ENCODE measurements around the gene PARD3.
"Not testable (repeated sequence)": the region's sequence is repeated elsewhere in the genome, so short reads cannot be mapped to it uniquely, and the experiment has no call there.

The PARD3 gene

DNA sequence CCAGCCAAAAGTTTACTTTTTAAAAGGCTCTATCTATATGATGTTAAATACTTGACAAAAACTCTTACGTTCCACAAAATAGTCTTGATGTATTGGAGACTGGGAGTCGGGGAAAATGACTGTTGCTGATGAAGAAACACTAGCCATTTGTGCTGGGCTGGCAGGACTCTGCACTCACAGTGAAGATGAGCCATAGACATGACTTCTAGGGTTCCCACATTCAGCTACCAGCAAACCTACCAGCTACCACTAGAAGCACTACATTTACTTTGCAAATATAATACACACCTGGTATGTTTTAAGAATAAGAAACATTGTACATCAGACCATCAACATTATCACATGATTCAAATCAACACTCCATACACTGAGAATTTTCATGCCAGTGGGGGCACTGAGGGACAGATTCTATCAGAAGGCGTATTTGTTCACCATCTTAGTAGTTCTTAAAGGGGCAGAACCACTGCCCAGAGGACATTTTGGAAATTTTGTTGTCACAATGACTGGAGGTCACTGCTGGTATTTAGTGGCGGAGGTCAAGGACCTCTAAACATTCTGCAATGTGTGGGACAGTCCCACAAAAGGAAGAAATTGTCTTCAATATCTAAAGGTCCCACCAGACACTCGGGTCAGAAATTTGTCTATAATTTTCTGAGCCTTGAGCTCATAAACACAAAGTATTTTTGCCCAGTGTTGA, 52.3 kb downstream of the PARD3 start:
- DNase-seq, result no peak

DNA sequence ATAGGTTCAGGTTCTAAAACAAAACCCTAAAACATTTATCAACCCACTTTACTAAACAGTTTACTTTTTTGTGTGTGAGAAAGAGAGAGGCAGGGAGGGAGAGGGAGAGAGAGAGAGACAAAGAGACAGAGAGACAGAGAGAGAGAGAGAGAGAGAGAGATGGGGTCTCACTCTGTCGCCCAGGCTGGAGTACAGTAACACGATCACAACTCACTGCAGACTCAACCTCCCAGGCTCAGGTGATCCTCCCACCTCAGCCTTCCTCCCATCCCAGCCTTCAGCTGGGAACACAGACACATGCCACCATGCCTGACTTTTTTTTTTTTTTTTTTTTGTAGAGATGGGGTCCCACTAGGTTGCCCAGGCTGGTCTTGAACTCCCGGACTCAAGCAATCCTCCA, 52.9 kb downstream of the PARD3 start:
- DNase-seq, result no peak

DNA sequence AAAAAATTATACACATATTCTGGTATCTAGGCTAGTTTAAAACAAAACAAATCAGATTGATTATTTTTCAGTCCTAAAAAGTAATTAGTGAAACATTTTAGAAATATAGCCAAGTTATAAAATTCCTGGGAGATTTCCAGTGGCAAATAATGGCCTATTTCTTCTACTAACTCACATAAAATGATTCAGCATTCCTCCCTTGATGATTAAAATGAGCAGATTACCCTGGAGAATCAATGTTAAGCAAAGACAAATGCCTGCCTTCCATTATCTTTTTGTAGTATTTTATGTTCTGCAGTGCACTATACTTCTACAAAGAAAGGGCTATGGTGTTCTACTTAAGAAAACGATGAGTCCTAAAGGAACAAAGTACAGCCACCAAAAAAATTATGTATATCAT, 53.6 kb downstream of the PARD3 start:
- DNase-seq, result no peak

DNA sequence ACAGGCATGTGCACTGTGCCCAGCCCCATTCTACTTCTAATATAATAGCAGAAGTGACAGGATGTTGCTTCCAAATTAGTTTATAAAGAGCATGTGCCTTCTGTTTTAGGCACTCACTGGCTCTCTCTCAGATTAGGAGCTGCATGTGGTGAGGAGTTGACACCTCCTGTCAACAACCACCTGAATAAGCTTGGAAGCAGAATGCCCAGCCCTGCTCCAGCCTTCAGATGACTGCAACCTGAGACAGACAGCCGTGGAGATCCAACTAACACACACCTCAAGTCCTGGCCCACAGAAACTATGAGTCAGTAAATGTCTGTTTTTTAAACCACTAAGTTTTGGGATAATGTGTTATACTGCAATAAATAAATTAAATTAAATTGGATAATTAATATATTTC, 54.5 kb downstream of the PARD3 start:
- no peak for DNase-seq

DNA sequence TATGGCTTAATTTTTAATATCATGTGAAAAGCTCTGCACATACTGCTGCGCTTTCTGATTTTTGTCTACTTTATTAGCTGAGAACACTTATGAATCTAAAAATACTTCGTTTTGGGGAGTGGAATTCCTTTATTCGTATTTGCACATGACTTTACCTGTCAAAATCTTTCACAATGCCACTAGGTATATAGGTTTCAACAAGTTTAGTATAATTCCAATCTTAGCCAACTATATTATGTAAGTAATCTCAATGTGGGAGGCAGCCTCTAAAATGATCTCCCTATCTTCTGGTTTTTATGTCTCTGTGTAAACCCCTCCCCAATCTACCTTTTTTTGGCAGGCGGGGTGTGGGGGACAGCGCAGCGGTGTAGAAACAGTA, 55.3 kb downstream of the PARD3 start:
- DNase-seq, result no peak

DNA sequence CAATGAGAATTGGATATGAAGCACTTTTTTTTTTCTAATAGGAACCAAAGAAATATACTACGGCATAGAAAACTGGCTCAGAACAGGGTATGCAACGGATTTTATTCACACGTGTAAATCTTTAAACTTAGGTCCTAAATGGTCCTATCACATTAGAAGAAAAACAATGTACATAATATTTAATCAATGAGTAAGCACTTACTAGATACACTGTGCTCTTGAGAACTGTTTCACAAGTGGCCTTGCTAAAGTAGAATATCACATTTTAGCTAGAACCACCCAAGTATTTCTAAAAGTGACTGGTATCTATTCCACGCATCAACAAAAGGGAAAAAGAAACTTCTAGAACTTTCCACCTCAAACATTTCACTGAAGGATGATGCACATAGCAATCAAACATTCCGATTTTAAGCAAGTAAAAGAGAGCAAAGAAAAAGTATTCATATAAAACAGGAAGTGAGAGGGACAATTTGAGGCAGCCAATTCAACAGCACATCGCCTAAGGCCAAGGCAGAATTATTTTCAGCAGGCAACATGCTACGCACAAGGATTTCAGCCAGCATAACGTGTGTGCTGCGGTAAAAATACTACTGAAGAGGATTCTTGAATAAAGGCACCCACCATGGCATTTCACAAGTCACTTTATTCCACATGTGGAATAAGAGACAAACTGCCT, 55.8 kb downstream of the PARD3 start:
- DNase-seq, result no peak

DNA sequence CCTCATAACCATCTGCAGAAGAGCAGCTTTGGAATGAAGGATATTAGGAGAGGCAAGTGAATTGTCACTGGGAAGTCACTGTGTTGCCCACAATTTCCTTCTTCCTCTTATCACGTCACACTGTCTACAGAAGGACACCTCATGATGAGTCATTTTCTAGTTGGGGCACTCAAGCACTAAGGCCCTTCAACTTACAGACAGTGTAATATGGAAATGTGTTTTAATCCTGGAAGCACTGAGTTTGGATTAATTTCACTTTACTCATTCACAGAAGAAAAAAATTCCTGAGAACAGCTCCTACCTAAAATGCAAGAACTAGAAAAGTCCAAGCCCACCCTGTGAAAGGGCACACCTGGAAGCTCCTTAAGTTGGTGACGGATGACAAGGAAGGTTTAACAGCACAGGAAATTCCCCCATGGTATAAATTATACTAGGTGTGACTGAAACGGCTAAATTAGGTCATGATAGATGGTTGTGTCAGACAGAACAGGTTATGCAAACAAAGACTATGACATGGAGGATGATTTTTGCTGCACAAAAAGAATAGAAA, 56.6 kb downstream of the PARD3 start:
- DNase-seq, result no peak

DNA sequence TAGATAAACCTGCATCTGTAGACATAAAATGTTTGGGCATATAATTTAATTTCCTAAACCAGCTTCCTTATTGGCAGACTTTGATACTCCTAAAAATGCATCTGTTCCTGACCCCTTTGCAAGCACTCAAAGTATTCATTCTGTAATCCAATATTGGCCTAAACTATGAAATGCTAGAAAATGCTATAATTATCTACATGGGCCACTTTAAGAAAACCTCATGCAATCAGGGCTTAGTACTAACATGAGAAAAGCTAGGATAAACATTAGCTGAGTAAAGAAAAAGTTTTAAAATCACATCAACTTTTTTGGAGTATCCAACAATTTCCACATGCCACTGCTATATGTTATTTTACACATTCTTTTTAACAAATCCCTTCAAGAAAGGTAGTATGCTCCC, 57.2 kb downstream of the PARD3 start:
- DNase-seq, result no peak

DNA sequence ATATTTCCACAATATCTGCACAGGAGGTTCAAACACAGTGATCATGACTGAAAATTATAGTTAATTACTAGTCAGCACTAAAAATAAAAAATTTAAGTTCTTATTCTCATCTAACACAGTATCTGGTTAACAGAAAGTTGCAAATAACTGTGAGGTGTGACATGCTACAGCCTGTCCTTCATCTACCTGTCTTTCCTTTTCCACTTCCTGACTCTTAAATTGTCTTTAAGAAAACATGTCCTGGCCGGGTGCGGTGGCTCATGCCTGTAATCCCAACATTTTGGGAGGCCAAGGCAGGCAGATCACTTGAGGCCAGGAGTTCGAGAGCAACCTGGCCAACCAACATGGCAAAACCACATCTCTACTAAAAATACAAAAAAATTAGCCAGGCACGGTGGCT, 57.9 kb downstream of the PARD3 start:
- DNase-seq, result not testable (repeated sequence)

DNA sequence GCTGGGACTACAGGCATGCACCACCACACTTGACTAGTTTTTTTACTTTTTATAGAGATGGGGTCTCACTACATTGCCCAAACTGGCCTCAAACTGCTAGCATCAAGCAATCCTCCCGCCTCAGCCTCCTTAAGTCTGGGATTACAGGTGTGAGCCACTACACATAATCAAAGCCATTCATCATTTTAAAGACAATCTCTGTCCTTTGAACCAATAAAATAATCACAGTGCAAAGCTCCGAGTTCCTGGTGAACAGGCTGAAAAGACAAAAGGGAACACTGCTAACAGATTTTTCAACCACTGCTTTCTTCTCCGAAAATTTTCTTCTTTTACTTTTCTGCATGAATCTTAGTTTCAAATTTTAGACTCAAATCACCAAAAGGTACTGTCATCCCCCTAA, 58.5 kb downstream of the PARD3 start:
- DNase-seq, result no peak

DNA sequence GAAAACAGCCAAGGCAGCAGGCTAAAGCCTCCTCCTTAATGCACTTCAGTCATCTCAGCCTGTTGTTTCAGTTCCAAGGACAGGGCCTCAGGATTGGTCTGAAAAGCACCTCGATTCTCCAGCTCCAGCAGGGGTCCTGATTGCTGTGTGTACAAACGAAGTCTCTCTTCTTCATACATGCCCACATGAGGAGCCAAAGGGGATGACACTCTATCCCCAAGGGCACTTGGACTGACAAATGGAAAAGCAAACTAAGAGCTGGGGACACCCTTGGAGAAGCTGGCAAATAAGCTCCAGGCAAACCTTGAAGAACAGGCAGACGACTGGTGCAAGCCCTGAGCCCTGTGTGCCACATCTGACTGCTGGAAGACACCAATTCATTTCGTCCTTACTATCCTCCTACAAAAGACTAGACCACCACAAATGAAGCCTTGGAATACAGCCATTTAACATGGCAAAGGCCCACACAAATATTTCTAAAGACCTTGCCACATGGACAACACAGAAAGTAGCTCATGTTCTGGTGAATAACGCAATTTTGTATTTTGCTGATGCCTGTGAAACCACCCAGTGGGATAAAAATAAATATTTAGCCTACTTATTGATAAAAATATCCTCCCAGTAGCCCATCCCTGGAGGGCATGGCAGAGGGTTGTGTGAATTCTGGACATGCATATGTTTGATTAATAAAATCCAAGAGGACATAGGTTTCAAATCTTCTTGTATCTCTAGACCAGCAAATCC, 61.9 kb downstream of the PARD3 start:
- no peak for DNase-seq

DNA sequence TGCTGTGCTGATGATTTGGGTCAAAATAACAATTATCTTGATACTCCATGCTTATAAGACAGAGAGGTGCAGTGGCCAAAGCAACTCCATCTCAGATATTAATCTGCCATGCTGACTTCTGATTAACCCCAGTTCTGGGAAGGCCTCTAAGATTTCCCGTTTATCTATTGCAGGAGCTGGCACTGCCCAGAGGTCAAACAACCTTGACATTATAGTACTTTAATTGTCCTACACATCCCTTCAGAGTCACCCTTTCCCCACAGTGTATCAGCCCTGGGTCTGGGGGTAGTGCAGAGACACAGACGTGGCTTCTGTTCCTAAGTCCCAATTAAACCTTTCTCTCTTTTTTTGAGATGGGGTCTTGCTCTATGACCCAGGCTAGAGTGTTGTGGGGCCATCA, 63.8 kb downstream of the PARD3 start:
- no peak for DNase-seq

DNA sequence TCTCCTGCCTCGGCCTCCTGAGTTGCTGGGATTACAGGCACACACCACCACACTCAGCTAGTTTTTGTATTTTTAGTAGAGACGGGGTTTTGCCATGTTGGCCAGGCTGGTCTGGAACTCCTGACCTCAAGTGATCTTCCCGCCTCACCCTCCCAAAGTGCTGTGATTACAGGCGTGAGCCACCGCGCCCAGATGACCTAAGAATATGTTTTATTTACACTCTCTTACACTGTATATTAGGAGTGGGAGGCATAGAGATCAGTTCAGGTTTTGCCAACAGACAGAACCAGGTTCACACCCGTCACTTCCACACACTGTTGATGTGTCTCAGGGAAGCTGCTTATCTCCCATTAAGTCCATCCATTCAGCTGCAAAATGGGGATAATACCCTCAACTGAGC, 64.3 kb downstream of the PARD3 start:
- DNase-seq, result not testable (repeated sequence)

DNA sequence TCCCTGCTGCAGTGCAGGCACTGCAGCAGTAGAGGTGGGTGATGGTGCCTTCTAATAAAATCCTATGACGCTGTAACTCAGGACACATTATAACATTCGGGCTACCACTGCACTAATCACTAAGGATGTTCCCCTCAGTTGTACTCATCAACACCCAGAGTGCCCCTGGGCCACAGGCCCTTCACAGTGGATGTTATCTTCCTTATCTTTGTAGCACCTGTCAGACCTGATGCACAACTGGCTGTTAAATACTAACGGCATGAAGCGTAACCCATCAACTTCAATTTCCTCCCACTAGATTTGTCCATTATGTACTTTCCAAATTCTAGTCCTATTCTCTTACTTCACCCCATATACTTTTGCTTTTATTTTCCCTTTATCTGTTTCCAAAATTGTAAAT, 66.3 kb downstream of the PARD3 start:
- DNase-seq, result no peak

DNA sequence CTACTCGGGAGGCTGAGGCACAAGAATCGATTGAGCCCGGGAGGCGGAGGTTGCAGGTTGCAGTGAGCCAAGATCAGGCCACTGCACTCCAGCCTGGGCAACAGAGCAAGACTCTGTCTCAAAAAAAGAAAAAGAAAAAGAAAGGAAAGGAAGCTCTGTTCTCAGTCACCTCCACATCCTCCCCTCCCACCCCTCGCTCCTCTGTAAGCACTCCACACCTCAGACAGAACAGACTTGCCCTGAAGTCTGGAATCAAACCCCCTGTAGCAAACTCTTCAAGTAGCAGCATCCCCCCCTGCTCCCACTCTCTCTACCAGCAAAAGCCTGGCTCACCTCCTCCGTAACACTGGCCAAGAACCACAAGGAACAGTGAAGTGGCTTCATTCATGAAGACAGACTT, 66.7 kb downstream of the PARD3 start:
- DNase-seq, result no peak

DNA sequence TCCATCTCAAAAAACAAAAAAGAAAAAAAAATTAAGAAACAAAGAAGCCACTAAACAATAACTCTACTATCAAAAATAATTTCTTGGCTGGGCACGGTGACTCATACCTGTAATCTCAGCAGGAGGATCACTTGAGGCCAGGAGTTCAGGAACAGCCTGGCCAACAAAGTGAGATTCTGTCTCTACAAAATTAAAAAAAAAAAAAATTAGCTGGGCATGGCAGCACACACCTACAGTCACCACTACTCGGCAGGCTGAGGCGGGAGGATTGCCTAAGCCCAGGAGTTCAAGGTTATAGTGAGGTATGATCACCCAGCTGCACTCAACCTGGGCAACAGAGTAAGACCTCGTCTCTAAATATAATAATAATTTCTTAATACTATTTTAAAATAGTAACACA, 69.0 kb downstream of the PARD3 start:
- DNase-seq, result no peak

DNA sequence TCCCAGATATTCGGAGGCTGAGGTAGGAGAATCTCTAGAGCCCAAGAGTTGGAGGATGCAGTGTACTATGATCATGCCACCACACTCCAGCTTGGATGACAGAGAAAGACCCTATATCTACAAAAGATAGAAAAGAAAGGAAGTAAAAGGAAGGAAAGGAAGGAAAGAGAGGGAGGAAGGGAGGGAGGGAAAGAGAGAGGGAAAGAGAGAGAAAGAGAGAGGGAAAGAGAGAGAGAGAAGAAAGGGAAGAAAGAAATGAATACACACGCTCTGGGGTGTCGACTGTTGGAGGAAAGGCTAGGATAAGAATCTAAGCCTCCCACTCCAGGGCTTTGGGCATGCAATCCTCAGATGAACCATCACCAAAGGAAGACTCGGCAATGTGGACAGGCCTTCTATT, 69.9 kb downstream of the PARD3 start:
- no peak for DNase-seq

DNA sequence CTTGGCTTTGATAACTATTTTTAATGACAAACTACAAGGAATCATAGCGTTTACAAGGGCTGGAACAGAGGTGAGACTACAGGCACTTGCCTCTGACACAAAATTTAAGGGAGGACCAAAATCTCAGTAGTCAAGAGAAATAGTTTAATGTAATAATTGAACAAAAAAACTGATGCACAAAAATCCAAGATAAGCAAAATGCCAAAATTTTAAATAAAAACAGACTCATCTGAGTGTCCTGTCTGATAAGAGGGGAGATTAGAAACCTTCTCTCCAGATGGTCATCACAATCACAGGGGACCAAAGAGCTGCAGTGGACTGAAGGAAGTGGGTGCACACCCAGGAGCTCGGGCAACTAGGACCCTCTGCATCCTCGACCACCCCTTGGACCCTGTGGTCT, 70.5 kb downstream of the PARD3 start:
- DNase-seq, result no peak

DNA sequence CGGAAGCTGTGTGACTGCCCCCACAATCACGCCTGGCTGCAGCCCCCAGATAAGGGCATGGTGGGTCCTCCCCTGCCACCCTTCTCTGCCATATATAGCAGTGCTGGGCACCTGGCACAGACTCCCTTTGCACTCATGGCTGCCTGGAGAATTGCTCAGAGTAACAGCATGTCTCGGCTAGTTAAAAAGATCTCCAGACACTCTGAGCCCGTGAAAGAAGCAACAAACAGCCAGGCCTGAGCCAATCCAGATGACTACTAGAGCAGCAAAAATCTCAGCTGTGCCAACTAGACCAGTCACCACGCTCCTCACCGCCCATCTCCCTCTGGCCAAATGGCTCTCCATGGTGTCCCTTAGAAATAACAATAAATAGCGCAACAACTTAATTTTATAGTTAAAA, 71.3 kb downstream of the PARD3 start:
- no peak for DNase-seq

DNA sequence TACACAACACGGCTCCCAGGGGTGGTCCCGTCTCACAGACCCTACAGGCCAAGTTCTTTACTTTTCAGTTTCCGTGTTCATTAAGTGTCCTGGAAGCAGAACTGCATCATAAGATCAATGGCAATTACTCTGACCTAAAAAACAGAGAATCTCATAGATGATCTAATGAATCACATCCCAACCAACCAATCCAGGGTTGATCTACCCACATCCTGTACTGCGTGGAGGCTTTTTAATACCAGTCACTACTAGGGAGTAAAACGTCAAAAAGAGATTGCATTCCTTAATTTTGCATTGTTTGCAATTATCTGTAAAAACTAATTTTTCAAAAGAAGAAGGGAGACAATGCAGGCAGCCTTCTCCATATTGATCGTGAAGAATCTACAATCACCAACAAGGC, 72.6 kb downstream of the PARD3 start:
- DNase-seq, result no peak

DNA sequence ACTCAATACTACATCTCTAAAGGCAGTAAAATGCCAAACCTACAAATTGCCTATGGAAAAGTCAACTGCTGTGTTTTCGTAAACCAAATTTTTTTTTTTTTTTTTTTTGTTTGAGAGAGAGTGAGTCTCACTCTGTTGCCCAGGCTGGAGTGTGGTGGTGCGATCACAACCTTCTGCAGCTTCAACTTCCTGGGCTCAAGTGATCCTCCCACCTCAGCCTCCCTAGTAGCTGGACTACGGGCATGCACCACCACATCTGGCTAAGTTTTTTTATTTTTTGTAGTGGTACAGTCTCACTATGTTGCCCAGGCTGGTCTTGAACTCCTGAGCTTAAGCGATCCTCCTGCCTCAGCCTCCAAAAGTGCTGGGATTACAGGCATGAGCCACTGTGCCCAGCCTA, 74.0 kb downstream of the PARD3 start:
- DNase-seq, result not testable (repeated sequence)

DNA sequence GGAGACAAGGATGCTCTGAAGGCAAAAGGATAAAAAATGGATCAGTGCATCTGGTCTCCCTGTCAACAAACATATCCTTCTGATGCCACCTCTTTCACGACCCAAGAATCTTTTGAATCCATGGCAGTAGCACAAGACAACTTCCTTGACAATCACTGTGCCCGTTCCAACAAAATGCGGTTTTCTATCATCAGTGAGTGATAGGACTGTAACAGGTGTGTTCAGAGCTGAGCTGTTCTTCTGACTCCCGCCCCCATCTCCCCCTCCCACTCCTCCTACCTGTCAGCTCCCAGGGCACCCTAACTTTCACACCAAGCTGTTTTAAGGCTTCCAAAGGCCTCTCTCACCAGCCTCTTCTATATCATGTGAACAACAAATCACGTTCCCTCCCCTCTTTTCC, 74.8 kb downstream of the PARD3 start:
- DNase-seq, result no peak

DNA sequence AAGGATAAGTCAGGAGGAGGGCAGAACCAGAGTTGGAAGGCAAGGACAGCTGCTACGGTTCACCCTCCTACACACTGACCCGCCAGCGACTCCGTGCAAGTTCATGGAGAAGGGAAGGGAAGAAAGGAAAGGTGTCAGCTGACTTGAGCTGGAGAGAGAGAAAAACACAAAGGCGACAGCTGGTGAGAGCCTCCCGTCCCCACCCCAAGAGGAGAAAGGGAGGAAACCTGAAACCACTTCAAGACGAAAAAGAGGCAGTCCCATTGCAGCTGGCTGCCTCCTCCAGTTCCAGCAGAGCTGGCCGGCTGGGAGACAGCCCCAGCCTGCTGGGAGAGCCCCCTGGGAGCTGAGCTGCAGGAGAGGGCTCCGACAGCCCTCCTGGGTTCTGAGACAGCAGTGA, 75.2 kb downstream of the PARD3 start:
- DNase-seq, result no peak

DNA sequence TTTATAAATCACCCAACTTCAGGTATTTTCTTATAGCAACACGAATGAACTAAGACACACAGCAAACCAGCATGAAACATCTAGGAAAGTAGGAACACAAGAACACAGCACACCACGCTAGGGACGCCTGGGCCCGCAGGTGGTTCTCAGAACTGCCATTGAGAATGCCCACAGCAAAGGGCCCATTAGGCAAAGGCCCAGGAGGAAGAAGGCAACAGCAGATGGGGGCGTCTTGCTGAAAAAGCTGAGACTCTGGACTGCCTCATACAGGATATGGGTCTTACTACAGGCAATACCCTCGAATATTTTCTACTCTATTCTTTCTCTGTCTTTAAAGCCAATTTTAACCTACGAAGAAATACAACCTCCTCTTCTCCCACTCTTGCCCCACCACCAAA, 77.3 kb downstream of the PARD3 start:
- DNase-seq, result no peak

Measured in activated gamma-delta T cell treated with Interleukin-2 at 50 U/mL for 16 hours (primary cell).